Neuronal stem cell (in vitro differentiated cells): ENCODE data around the gene SQSTM1.

Experiments
- DNase-seq: peaks from one replicate; pipeline ENCODE4 v3.0.0-alpha.2; 2013; ENCODE audit warnings: low spot score
- H2AFZ ChIP-seq: one replicate; pipeline ENCODE4 v1.6.1; 2013; ENCODE audit warnings: mild to moderate bottlenecking, low read length, inconsistent platforms
- H2AK5ac ChIP-seq: 2 replicates; pipeline ENCODE4 v1.6.1; 2013; ENCODE audit warnings: low read depth, mild to moderate bottlenecking, inconsistent platforms, low read length, moderate library complexity, mixed read lengths
- H2BK120ac ChIP-seq: 2 replicates; pipeline ENCODE4 v1.6.1; 2013; ENCODE audit warnings: low read depth, mild to moderate bottlenecking, inconsistent platforms, low read length, moderate library complexity, mixed read lengths
- H2BK12ac ChIP-seq: one replicate; pipeline ENCODE4 v1.6.1; 2013; ENCODE audit warnings: low read length, inconsistent platforms
- H2BK15ac ChIP-seq: 2 replicates; pipeline ENCODE4 v1.6.1; 2013; ENCODE audit warnings: mild to moderate bottlenecking, low read length, inconsistent platforms, mixed read lengths
- H2BK5ac ChIP-seq: one replicate; pipeline ENCODE4 v1.6.1; 2013; ENCODE audit warnings: inconsistent platforms, mild to moderate bottlenecking, low read length, moderate library complexity
- H3K14ac ChIP-seq: one replicate; pipeline ENCODE4 v1.6.1; 2013; ENCODE audit warnings: low read length, inconsistent platforms
- H3K18ac ChIP-seq: 2 replicates; pipeline ENCODE4 v1.6.1; 2013; ENCODE audit warnings: low read length, inconsistent platforms
- H3K23ac ChIP-seq: 2 replicates; pipeline ENCODE4 v1.6.1; 2013; ENCODE audit warnings: low read depth, mild to moderate bottlenecking, mixed read lengths, low read length, inconsistent platforms; ENCODE audit not compliant: poor library complexity
- H3K27ac ChIP-seq: replicated peaks from 3 replicates; pipeline ENCODE4 v1.5.1; 2013; ENCODE audit warnings: low read length, inconsistent platforms
- H3K27me3 ChIP-seq, 3 experiments: 2 replicates each; pipeline ENCODE4 v1.6.1; 2013; ENCODE audit warnings: low read length in 3 of 3, mild to moderate bottlenecking in 2 of 3, inconsistent platforms in 1 of 3, low read depth in 1 of 3, mixed read lengths in 1 of 3, moderate library complexity in 1 of 3; ENCODE audit not compliant: control insufficient read depth in 3 of 3, insufficient read depth in 3 of 3
- H3K36me3 ChIP-seq, 2 donors: replicated peaks in 1 of 2; 2 replicates each; pipeline ENCODE4 v1.6.1; 2013; ENCODE audit warnings: low read length in 2 of 2; ENCODE audit not compliant: control insufficient read depth in 2 of 2, insufficient read depth in 2 of 2
- H3K4ac ChIP-seq: 2 replicates; pipeline ENCODE4 v1.6.1; 2013; ENCODE audit warnings: inconsistent platforms, mild to moderate bottlenecking, low read length, moderate library complexity
- H3K4me1 ChIP-seq, 2 donors: 1 replicate in 1 of 2; 2 replicates in 1 of 2; pipeline ENCODE4 v1.6.1; 2013; ENCODE audit warnings: low read length in 2 of 2, low read depth in 1 of 2; ENCODE audit not compliant: control insufficient read depth in 2 of 2, insufficient read depth in 1 of 2
- H3K4me2 ChIP-seq: one replicate; pipeline ENCODE4 v1.6.1; 2013; ENCODE audit warnings: mild to moderate bottlenecking, low read length, inconsistent platforms; ENCODE audit not compliant: insufficient read depth, poor library complexity, severe bottlenecking
- H3K4me3 ChIP-seq, 2 donors: 2 replicates each; pipeline ENCODE4 v1.5.1; 2013; ENCODE audit warnings: low read length in 2 of 2, mild to moderate bottlenecking in 2 of 2, inconsistent platforms in 1 of 2, moderate library complexity in 1 of 2
- H3K79me1 ChIP-seq: one replicate; pipeline ENCODE4 v1.6.1; 2013; ENCODE audit warnings: low read depth, mild to moderate bottlenecking, inconsistent platforms, low read length, moderate library complexity
- H3K9ac ChIP-seq: one replicate; pipeline ENCODE4 v1.6.1; 2013; ENCODE audit warnings: mild to moderate bottlenecking, low read depth, low read length, inconsistent platforms; ENCODE audit not compliant: poor library complexity
- H3K9me3 ChIP-seq, 2 donors: replicated peaks in 1 of 2; 2 replicates each; pipeline versions ENCODE3 to v1.6.1; 2013; ENCODE audit warnings: low read length in 2 of 2, mild to moderate bottlenecking in 2 of 2, inconsistent platforms in 1 of 2, low read depth in 1 of 2, mixed read lengths in 1 of 2, moderate library complexity in 1 of 2; ENCODE audit not compliant: control insufficient read depth in 2 of 2, insufficient read depth in 1 of 2
- H4K8ac ChIP-seq: one replicate; pipeline ENCODE4 v1.6.1; 2013; ENCODE audit warnings: low read depth, mild to moderate bottlenecking, inconsistent platforms, low read length, moderate library complexity
- H4K91ac ChIP-seq: one replicate; pipeline ENCODE4 v1.6.1; 2013; ENCODE audit warnings: low read length, low read depth, mild to moderate bottlenecking, inconsistent platforms; ENCODE audit not compliant: poor library complexity
- WGBS, 2 donors: extraction: QIAGEN DNeasy Blood & Tissue Kit; methylation state at CpG; one replicate each; pipeline ENCODE4 v1.1.7; 2013; ENCODE audit warnings: missing lambda C conversion rate in 2 of 2, mixed read lengths in 1 of 2; ENCODE audit not compliant: insufficient read length in 2 of 2, insufficient replicate concordance in 1 of 2; ENCODE audit errors: extremely low coverage in 2 of 2; 5-methylcytosine and 5-hydroxymethylcytosine counted together

SQSTM1 gene

GRCh38 chr5:179795863-179796833 lies 24.6 kb upstream of the SQSTM1 start:
- Histone ChIP-seq H2BK12ac (no peak overlapping the region), H3K4me3 (peak overlapping the region; percentile 26 to 84), H2AFZ (peak overlapping the region; percentile 78), H3K4ac (no peak overlapping the region), H2BK5ac (peak overlapping the region; percentile 44), H3K36me3 (peaks cover 25 to 45% of the 10 kb centered on the region in 2 donors), H4K8ac (no peak overlapping the region), H4K91ac (peak overlapping the region; percentile 30), H3K18ac (peak overlapping the region; percentile 94), H3K79me1 (peaks cover 5% of the 10 kb centered on the region), H3K4me1 (peaks cover 3 to 5% of the 10 kb centered on the region in 2 donors), H2AK5ac (peak overlapping the region; percentile 78), H3K23ac (peak overlapping the region; percentile 99), H2BK120ac (peak overlapping the region; percentile 18), H3K9ac (peak overlapping the region; percentile 94), H2BK15ac (peak overlapping the region; percentile 58), H3K9me3 (peaks cover 0 to 5% of the 10 kb centered on the region in 2 donors), H3K27ac (no peak overlapping the region), H3K27me3 (peaks cover 0 to 8% (median 0%) of the 10 kb centered on the region in 3 experiments), H3K14ac (peak overlapping the region; percentile 94), H3K4me2 (peak overlapping the region; percentile 99)
- DNase-seq: no peak
- no CpG with 5 or more reads among the region's 113 CpGs for WGBS, 2 donors

GRCh38 chr5:179796877-179797608 lies 23.7 kb upstream of the SQSTM1 start:
- Histone ChIP-seq H4K8ac (no peak overlapping the region), H3K27ac (no peak overlapping the region)

GRCh38 chr5:179797741-179798140 lies 23.0 kb upstream of the SQSTM1 start:
- H3K36me3 ChIP-seq: peaks cover 26 to 58% of the 10 kb centered on the region in 2 donors
- H3K4me2 ChIP-seq: no peak overlapping the region
- peaks cover 0 to 4% of the 10 kb centered on the region in 2 donors for H3K9me3 ChIP-seq
- peaks cover 8% of the 10 kb centered on the region for H3K79me1 ChIP-seq
- H3K27me3 ChIP-seq: peaks cover 0 to 8% (median 0%) of the 10 kb centered on the region in 3 experiments
- WGBS, 2 donors: no CpG with 5 or more reads among the region's 30 CpGs
- no peak overlapping the region for H2BK120ac ChIP-seq
- no peak overlapping the region for H3K4ac ChIP-seq
- H3K9ac ChIP-seq: no peak overlapping the region
- no peak for DNase-seq
- no peak overlapping the region for H2AFZ ChIP-seq
- H3K18ac ChIP-seq: no peak overlapping the region
- no peak overlapping the region for H2AK5ac ChIP-seq
- no peak overlapping the region for H2BK15ac ChIP-seq
- H2BK5ac ChIP-seq: peak overlapping the region; percentile 39
- no peak overlapping the region for H2BK12ac ChIP-seq
- H3K4me3 ChIP-seq: no peak overlapping the region
- no peak overlapping the region for H4K91ac ChIP-seq
- H4K8ac ChIP-seq: no peak overlapping the region
- no peak overlapping the region for H3K27ac ChIP-seq
- no peak overlapping the region for H3K23ac ChIP-seq
- H3K14ac ChIP-seq: peak overlapping the region; percentile 21
- peaks cover 3 to 12% of the 10 kb centered on the region in 2 donors for H3K4me1 ChIP-seq

More at GRCh38 chr5:179796877-179797608, 23.7 kb upstream of the SQSTM1 start:
- Histone ChIP-seq H2BK12ac (no peak overlapping the region), H3K4me1 (peaks cover 3 to 5% of the 10 kb centered on the region in 2 donors), H3K9me3 (peaks cover 0 to 5% of the 10 kb centered on the region in 2 donors), H2AFZ (no peak overlapping the region), H3K27me3 (peaks cover 0 to 8% (median 0%) of the 10 kb centered on the region in 3 experiments), H3K14ac (no peak overlapping the region), H2AK5ac (peak overlapping the region; percentile 78), H2BK15ac (no peak overlapping the region), H3K36me3 (peaks cover 26 to 53% of the 10 kb centered on the region in 2 donors), H4K91ac (no peak overlapping the region), H3K18ac (no peak overlapping the region), H3K9ac (peak overlapping the region; percentile 51), H2BK5ac (peak overlapping the region; percentile 44), H3K79me1 (peaks cover 8% of the 10 kb centered on the region), H3K4me2 (peak overlapping the region; percentile 99), H3K23ac (no peak overlapping the region), H3K4me3 (peak overlapping the region; percentile 26 to 84), H2BK120ac (no peak overlapping the region), H3K4ac (no peak overlapping the region)
- WGBS, 2 donors: no CpG with 5 or more reads among the region's 21 CpGs
- DNase-seq: no peak
